Heart left ventricle (tissue), 16 donors: ENCODE data around the gene UBE2D3. TPM values are rescaled to one million over a fixed set of nuclear protein-coding genes. Genes with fewer than 3 reads are reported as not detected.

Experiments used
- ATAC-seq, 4 donors: fragments of 200-7000 bp; cut with Tn5 transposase; one replicate each; pipeline ENCODE4 v1.9.1; 2020 to 2022; ENCODE audit warnings: moderate library complexity in 4 of 4, mild to moderate bottlenecking in 3 of 4, moderate number of reproducible peaks in 1 of 4
- DNase-seq, 5 donors: peaks; one replicate each; pipeline ENCODE4 v3.0.0-alpha.2; 2020
- H3K27ac ChIP-seq, 12 donors: fragments of 200-600 bp; sonication (generic) in 4 of 12; one replicate each; pipeline versions ENCODE4 v1.5.0 to v1.8.0; 2016 to 2022; ENCODE audit warnings: mild to moderate bottlenecking in 2 of 12
- H3K27me3 ChIP-seq, 9 donors: fragments of 200-600 bp; sonication (generic) in 2 of 9; one replicate each; pipeline versions ENCODE4 v1.5.1 to v1.8.0; 2016 to 2022; ENCODE audit warnings: mild to moderate bottlenecking in 3 of 9
- H3K36me3 ChIP-seq, 9 donors: fragments of 200-600 bp; sonication (generic) in 2 of 9; one replicate each; pipeline versions ENCODE4 v1.5.0 to v1.8.0; 2018 to 2022; ENCODE audit warnings: mild to moderate bottlenecking in 2 of 9
- H3K4me1 ChIP-seq, 12 donors: fragments of 200-600 bp; sonication (generic) in 4 of 12; one replicate each; pipeline versions ENCODE4 v1.5.0 to v1.8.0; 2016 to 2022; ENCODE audit warnings: mild to moderate bottlenecking in 3 of 12
- H3K4me3 ChIP-seq, 12 donors: fragments of 200-600 bp; sonication (generic) in 4 of 12; one replicate each; pipeline versions ENCODE4 v1.5.0 to v1.8.0; 2017 to 2022; ENCODE audit warnings: mild to moderate bottlenecking in 9 of 12, moderate library complexity in 4 of 12
- H3K9me3 ChIP-seq, 12 donors: fragments of 200-600 bp; sonication (generic) in 4 of 12; one replicate each; pipeline versions ENCODE4 v1.5.0 to v1.8.0; 2016 to 2022; ENCODE audit warnings: mild to moderate bottlenecking in 1 of 12
- CTCF ChIP-seq, 12 donors: fragments of 200-600 bp; sonication (generic) in 4 of 12; IDR thresholded peaks; one replicate each; pipeline versions ENCODE4 v1.5.0 to v1.8.0; 2018 to 2022; ENCODE audit warnings: antibody characterized with exemption in 12 of 12, mild to moderate bottlenecking in 5 of 12
- POLR2A ChIP-seq, 2 donors: fragments of 450-650 bp; IDR thresholded peaks; one replicate each; pipeline ENCODE4 v1.6.1; 2017; ENCODE audit warnings: antibody characterized with exemption in 2 of 2, mild to moderate bottlenecking in 2 of 2, moderate library complexity in 2 of 2
- whole genome bisulfite sequencing, 4 donors: extraction: QIAGEN DNeasy Blood & Tissue Kit in 2 of 4; methylation state at CpG; one replicate each; pipeline versions ENCODE4 v1.1.5 to v1.1.7; 2013 to 2018; 5-methylcytosine and 5-hydroxymethylcytosine counted together
- intact Hi-C, 10 donors: fragments of 100-400 bp; cut with DNase I; formaldehyde crosslinking; loops; one replicate each; pipeline versions ENCODE4 v1.11.1 to v1.14.2; 2022
- polyA plus RNA-seq, 2 donors: library from polyadenylated mRNA; stranded (reverse); fragments of 200-250 nt; gene quantifications; one replicate each; pipeline ENCODE4 v1.2.3, GENCODE V29; 2013
- total RNA-seq, 9 donors: library from RNA; depleted of rRNA in 2 of 9; stranded (reverse); fragments of >200 nt in 2 of 9; fragmentation: NEBNext Ultra II Directional in 3 of 9; extraction: Animal tissue kit (Norgen Biotek cat#: 25700) in 3 of 9; gene quantifications; one replicate each; pipeline versions ENCODE4 v1.1.0 to v1.2.4, GENCODE V29; 2016 to 2023
- donor health status: ischemic (EF 13 %, LVEDD 7.1; RV severe dilation, severe dysfunction).
- donor health status: healthy with polysubstance abuse.
- donor health status: DM: no; HTN: yes; CAD: no.
- donor health status: DM: no; HTN: no; CAD: no.
- donor health status: ischemic (EF 25% LVEDD 6.9; RV normal size, moderate dysfunction).
- donor health status: ischemic (EF 25% LVEDD 5.7; RV mildly dilated, moderate dysfunction).
- donor health status: healthy.
- donor health status: DM: yes; HTN: yes; CAD: no.
- donor health status: ischemic (EF 35%, LVEDD 5.7; RV mildly dilated, moderate dysfunction).
- donor health status: nonischemic (EF 11% LVEDD 7.7; RV severe dilation, severe dysfunction).
- donor health status: DM: yes; HTN: yes; CAD: no.
- donor health status: PGD.
- donor health status: ischemic (EF 29% LVEDD 5.4; RV normal size, mild dysfunction).
- donor health status: nonischemic (EF 23%, LVEDD 6.1; RV moderate dilation, normal function).

Gene UBE2D3
- total and polyA plus RNA-seq, 11 donors: 87.4 to 381 (median 258) TPM

- no peaks in the 10 kb centered on the region for H3K27me3 ChIP-seq
- H3K27ac ChIP-seq: peak overlapping the region in 1 of 12 donors; percentile 73
- H3K4me1 ChIP-seq: peaks cover 0 to 33% (median 3%) of the 10 kb centered on the region in 12 donors
- peak in 1 of 4 donors; percentile 22 for ATAC-seq
- DNase-seq: no peak
- H3K4me3 ChIP-seq: no peak overlapping the region
- 92 to 100% (median 96%) methylated on average over 1 of the region's 1 CpG for WGBS, 4 donors
- peaks cover 0 to 23% (median 12%) of the 10 kb centered on the region in 12 donors for H3K9me3 ChIP-seq
- H3K36me3 ChIP-seq: no peaks in the 10 kb centered on the region
- intact Hi-C loops: loop anchor here in 3 of 10 donors (10.0 kb wide), 2 partner anchors 98 to 428 kb away; partner anchors contain the start of gene MANBA (in 1 of the 3)
- TF ChIP-seq POLR2A (IDR thresholded peaks at IDR 0.05) (no peak), CTCF (IDR thresholded peaks at IDR 0.05) (no peak)
These were observed 35.4 kb upstream of the UBE2D3 start for GRCh38 chr4:102862747-102863146.

DNA sequence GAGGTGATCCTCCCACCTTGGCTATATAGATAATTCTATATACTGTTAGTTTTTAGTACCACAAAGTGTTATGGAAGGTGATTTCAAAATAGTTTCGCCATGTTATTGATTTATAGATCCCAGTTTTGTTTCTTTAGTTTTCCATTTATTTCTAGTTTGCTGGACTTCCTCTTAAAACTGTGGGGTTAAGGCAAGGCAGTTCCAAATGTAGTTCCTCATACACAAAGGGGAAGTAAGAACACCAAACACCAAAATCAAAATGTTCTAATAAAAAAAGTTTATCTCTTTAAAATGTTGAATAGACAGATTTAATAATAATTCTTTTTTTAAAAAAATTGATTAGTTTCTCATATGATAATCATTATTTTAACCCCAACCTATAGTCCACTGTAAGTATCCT, 34.7 kb upstream of the UBE2D3 start:
- ATAC-seq (no peak), DNase-seq (no peak)
- TF ChIP-seq POLR2A (IDR thresholded peaks at IDR 0.05) (no peak), CTCF (IDR thresholded peaks at IDR 0.05) (no peak)
- H3K27ac ChIP-seq: peak overlapping the region in 1 of 12 donors; percentile 73
- WGBS, 4 donors: 86 to 92% (median 90%) methylated on average over 1 of the region's 1 CpG
- no peak overlapping the region for H3K4me3 ChIP-seq
- H3K9me3 ChIP-seq: peaks cover 0 to 23% (median 12%) of the 10 kb centered on the region in 12 donors
- no peaks in the 10 kb centered on the region for H3K27me3 ChIP-seq
- intact Hi-C loops: loop anchor here in 3 of 10 donors (10.0 kb wide), 2 partner anchors 97 to 427 kb away; partner anchors contain the start of gene MANBA (in 1 of the 3)
- H3K36me3 ChIP-seq: no peaks in the 10 kb centered on the region
- peaks cover 0 to 26% (median 0%) of the 10 kb centered on the region in 12 donors for H3K4me1 ChIP-seq

DNA sequence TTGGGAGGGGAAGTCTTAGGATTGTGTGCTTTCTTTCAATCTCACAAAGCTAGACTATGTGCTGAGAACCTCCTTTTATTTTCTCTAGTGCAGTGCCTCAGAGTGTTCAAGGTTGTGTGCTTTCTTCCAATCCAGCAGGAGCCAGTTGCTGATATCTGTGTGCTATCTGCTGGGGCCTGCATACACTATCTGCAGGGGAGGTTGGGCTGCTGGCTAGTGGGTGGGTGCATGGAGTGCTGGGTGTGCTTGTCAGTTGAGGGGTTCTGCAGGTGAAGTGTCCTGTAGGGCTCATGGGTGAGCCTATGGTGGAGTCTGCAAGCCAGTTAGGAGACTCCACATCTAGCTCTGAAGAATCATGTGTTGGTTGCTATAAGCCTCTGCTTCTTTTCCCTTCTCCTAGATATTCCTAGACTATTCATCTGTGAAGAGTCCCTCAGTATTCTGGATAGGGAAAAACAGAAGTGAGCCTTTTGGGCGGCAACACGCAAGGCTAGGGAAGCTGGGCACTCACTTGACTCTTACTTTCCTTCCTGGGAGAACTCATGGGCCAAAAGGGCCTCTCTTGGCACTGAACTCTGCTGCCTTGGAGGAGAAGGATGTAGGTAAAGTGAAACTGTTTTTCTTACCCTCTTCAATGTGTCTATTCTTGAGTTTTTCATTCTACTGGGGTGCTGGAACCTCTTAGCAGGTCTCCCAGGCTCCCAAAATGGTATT, 33.4 kb upstream of the UBE2D3 start:
- TF ChIP-seq CTCF (IDR thresholded peaks at IDR 0.05) (no peak), POLR2A (IDR thresholded peaks at IDR 0.05) (no peak)
- Histone ChIP-seq H3K27me3 (no peaks in the 10 kb centered on the region), H3K4me3 (no peak overlapping the region), H3K27ac (peak overlapping the region in 1 of 12 donors; percentile 52), H3K9me3 (peaks cover 0 to 23% (median 12%) of the 10 kb centered on the region in 12 donors), H3K36me3 (no peaks in the 10 kb centered on the region), H3K4me1 (peaks cover 0 to 26% (median 0%) of the 10 kb centered on the region in 12 donors)
- WGBS, 4 donors: 94 to 100% (median 98%) methylated on average over 2 of the region's 2 CpGs
- DNase-seq: no peak
- intact Hi-C loops: loop anchor here in 3 of 10 donors (10.0 kb wide), 2 partner anchors 96 to 426 kb away; partner anchors contain the start of gene MANBA (in 1 of the 3)
- ATAC-seq: peak in 1 of 4 donors; percentile 42

DNA sequence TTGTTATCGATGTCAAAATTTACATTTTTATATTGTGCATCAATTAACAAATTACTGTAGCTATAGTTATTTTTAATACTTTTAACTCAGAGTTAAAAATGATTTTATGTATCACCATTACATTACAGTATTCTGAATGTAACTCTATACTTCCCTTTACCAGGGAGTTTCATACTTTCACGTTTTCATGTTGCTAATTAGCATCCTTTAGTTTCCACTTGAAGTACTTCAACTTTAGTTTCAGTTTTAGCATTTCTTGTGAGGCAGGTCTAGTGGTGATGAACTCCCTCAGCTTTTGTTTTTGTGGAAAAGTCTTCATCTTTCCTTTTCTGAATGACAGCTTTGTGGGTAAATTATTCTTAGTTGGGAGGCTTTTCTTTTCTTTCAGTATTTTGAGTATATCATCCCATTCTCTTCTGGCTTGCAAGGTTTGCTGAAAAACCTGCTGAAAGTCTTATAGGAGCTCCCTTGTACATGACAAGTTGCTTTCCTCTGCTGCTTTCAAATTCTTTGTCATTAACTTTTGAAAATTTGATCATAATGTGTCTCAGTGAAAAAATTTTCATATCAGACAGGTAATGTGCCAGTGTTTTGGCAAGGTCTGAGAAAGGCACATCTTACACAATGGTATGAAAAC, 31.6 kb upstream of the UBE2D3 start:
- Histone ChIP-seq H3K4me3 (no peak overlapping the region), H3K27ac (no peak overlapping the region), H3K36me3 (no peaks in the 10 kb centered on the region), H3K9me3 (peaks cover 0 to 23% (median 12%) of the 10 kb centered on the region in 12 donors), H3K4me1 (peaks cover 0 to 26% (median 0%) of the 10 kb centered on the region in 12 donors), H3K27me3 (no peaks in the 10 kb centered on the region)
- TF ChIP-seq POLR2A (IDR thresholded peaks at IDR 0.05) (no peak), CTCF (IDR thresholded peaks at IDR 0.05) (no peak)
- DNase-seq (no peak), ATAC-seq (no peak)
- 94 to 96% (median 94%) methylated on average over 2 of the region's 2 CpGs for WGBS, 4 donors
- intact Hi-C loops: no loop called here
